Measurements from ENCODE around the gene LINC01488. TPM values are rescaled to one million over a fixed set of nuclear protein-coding genes. Genes with fewer than 3 reads are reported as not detected.

LINC01488 gene
- total RNA-seq = not detected

DNA sequence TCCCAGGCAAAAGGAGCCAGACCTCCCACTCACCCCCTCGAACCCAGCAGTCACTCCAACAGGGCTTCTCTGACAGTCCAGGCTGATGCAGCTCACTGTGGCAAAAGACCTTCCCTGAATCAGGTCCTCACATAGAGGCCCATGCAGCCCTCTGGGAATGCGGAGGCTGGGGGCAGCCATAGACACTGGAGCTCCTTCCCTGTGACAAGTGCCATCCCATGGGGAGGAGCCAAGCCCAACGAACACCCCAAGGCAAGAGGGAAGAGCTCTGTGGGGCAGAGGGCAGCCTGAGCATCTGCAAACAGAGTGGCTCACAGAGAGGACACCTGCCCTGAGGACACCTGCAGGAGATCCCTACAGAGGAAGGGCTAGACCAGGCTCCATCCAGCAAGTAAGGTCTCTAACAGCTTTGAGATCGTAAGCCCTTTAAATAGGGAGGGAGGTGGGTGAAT, at the start of gene LINC01488:
Gene LINC01488 (plus strand): TSS at position 271 of the 452 bp plus-strand sequence.
- ATAC-seq (ENCODE audit: low FRiP score in 2 of 2) (no peak), DNase-seq (no peak)
- Histone ChIP-seq H3K27ac (no peak within 1 kb of the TSS), H3K27me3 (no peaks in the 10 kb centered on the region), H3K9me3 (no peaks in the 10 kb centered on the region), H3K4me1 (peaks cover 8 to 32% (median 24%) of the 10 kb centered on the region in 4 donors), H3K36me3 (no peaks in the 10 kb centered on the region), H3K4me3 (no peak within 1 kb of the TSS)
- 88 to 91% methylated on average over 3 to 4 of the region's 4 CpGs for WGBS, 2 donors
- TF ChIP-seq POLR2AphosphoS5 (IDR thresholded peaks at IDR 0.05) = no peak
- TF ChIP-seq, protein P1, sequence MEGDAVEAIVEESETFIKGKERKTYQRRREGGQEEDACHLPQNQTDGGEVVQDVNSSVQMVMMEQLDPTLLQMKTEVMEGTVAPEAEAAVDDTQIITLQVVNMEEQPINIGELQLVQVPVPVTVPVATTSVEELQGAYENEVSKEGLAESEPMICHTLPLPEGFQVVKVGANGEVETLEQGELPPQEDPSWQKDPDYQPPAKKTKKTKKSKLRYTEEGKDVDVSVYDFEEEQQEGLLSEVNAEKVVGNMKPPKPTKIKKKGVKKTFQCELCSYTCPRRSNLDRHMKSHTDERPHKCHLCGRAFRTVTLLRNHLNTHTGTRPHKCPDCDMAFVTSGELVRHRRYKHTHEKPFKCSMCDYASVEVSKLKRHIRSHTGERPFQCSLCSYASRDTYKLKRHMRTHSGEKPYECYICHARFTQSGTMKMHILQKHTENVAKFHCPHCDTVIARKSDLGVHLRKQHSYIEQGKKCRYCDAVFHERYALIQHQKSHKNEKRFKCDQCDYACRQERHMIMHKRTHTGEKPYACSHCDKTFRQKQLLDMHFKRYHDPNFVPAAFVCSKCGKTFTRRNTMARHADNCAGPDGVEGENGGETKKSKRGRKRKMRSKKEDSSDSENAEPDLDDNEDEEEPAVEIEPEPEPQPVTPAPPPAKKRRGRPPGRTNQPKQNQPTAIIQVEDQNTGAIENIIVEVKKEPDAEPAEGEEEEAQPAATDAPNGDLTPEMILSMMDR (IDR thresholded peaks at IDR 0.05) = no peak
- no peak for TF ChIP-seq POLR2A (IDR thresholded peaks at IDR 0.05)
- TF ChIP-seq EP300 (IDR thresholded peaks at IDR 0.05) = no peak

DNA sequence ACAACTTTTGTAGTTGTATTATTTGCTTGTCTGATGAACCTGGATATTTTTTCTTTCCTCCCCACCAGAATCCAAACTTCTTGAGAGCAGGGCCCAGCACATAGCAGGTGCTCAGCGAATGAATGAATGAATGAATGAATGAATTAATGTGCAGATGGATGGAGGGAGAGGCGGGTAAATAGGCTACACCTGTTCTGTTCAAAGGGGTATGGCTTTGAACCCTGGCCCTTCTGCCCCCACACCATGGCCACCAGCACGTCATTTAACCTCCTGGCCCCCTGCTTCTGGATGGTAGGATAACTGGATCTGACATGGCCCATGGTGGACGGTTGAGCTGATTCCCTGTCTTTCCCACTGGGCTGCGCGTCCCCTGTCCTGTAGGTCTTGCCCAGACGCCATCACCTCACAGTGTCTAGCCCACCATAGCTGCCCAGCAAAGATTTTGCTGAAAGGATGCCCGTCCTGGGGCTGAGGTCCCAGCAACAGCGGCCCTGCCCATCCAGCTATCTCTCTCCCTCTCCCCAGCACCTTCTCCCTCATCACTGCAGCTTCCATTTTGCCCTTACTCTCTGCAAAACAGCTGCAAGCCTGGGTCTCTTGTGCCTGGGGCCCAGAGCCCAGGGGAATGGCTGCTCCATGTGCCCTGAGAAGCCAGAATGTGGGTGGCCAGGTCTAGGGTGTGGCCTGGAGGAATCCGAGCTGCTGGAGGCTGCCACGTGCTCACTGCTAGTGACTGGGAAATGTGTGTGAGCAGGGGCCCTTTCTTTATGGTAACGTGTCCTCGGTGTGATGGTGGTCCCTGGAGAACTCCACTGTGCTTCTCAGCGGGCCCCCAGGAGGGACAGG, 49.3 kb upstream of the LINC01488 start:
- Histone ChIP-seq H3K4me1 (peaks cover 0 to 5% (median 0%) of the 10 kb centered on the region in 4 donors), H3K9me3 (no peaks in the 10 kb centered on the region), H3K27me3 (no peaks in the 10 kb centered on the region), H3K4me3 (no peak overlapping the region), H3K36me3 (no peaks in the 10 kb centered on the region), H3K27ac (no peak overlapping the region)
- no peak for TF ChIP-seq POLR2AphosphoS5 (IDR thresholded peaks at IDR 0.05)
- TF ChIP-seq POLR2A (IDR thresholded peaks at IDR 0.05) = no peak
- TF ChIP-seq, protein P1 (IDR thresholded peaks at IDR 0.05) = no peak
- no peak for TF ChIP-seq EP300 (IDR thresholded peaks at IDR 0.05)
- DNase-seq (no peak), ATAC-seq (ENCODE audit: low FRiP score in 2 of 2) (no peak)
- 90% methylated on average over 9 to 14 of the region's 14 CpGs for WGBS, 2 donors

DNA sequence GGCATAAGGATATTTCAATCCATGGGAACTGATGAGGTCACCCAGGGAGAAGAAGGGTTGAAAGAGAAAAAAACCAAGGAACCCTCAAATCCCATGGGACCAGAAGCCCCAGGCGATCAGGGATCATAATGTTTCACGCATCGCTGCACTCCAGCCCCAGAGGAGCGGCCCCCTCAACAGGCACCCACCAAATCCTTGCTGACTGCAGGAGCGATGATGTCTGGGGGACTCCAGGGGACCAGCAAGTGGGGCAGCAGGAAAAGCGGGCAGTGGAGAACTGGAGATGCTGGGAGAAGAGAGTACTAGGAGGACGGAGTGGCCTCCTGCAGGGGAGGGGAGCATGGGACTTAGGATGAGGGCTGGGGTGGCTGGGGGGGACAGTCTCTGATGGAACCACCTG, 47.7 kb upstream of the LINC01488 start:
- 63 to 88% methylated on average over 7 of the region's 7 CpGs for WGBS, 2 donors
- DNase-seq = no peak
- H3K4me1 ChIP-seq = peaks cover 0 to 5% (median 0%) of the 10 kb centered on the region in 4 donors
- H3K9me3 ChIP-seq = no peaks in the 10 kb centered on the region
- TF ChIP-seq EP300 (IDR thresholded peaks at IDR 0.05) (no peak), POLR2AphosphoS5 (IDR thresholded peaks at IDR 0.05) (no peak), POLR2A (IDR thresholded peaks at IDR 0.05) (no peak)
- TF ChIP-seq, protein P1 (IDR thresholded peaks at IDR 0.05) = no peak
- no peaks in the 10 kb centered on the region for H3K36me3 ChIP-seq
- no peaks in the 10 kb centered on the region for H3K27me3 ChIP-seq
- H3K4me3 ChIP-seq = no peak overlapping the region
- no peak overlapping the region for H3K27ac ChIP-seq
- no peak for ATAC-seq (ENCODE audit: low FRiP score in 2 of 2)

DNA sequence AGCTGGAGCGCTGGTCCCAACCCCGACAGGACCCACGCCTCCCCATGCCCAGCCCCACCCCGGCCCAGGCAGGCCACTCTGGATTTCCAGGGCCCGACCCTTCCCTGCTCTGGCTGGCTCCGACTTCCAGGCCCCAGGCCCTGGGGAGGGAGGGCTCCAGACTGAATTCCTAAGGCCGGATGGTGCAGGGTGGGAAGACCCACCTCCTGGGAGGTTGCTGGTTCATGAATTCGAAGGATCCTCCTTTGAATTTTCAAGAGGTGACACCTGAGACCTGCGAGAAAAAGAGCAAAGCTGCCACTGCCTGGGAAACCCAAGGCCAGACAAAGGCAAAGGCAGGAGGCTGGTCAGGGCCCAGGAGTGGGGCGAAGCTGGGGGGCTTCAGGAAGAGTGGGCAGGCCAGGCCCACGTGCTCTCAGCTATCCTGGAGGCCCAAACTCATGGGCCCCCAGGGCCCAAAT, 47.0 kb upstream of the LINC01488 start:
- WGBS, 2 donors = 69 to 85% methylated on average over 6 to 11 of the region's 11 CpGs
- TF ChIP-seq, protein P1 (IDR thresholded peaks at IDR 0.05) = no peak
- TF ChIP-seq POLR2AphosphoS5 (IDR thresholded peaks at IDR 0.05) = no peak
- TF ChIP-seq POLR2A (IDR thresholded peaks at IDR 0.05) = no peak
- no peak for TF ChIP-seq EP300 (IDR thresholded peaks at IDR 0.05)
- no peaks in the 10 kb centered on the region for H3K36me3 ChIP-seq
- ATAC-seq (ENCODE audit: low FRiP score in 2 of 2) (no peak), DNase-seq (no peak)
- no peak overlapping the region for H3K4me3 ChIP-seq
- no peak overlapping the region for H3K27ac ChIP-seq
- H3K4me1 ChIP-seq = peaks cover 0 to 5% (median 0%) of the 10 kb centered on the region in 4 donors
- no peaks in the 10 kb centered on the region for H3K27me3 ChIP-seq
- H3K9me3 ChIP-seq = no peaks in the 10 kb centered on the region

All from upper lobe of left lung (tissue), 6 donors.